K562 (cell line): ENCODE measurements around the gene OR10G3. TPM values are rescaled to one million over a fixed set of nuclear protein-coding genes. Genes with fewer than 3 reads are reported as not detected.
A peak's percentile ranks its signal among the peaks of the same experiment; 100 is the strongest.

Experiments
- ATF1 ChIP-seq, 2 experiments: fragments of 450-650 bp in 1 of 2; IDR thresholded peaks; 2 replicates each; pipeline ENCODE4 v1.6.1; 2016; ENCODE audit warnings: missing compliant biosample characterization in 1 of 2, missing genetic modification characterization in 1 of 2
- BACH1 ChIP-seq: fragments of 200-800 bp; sonication (Bioruptor generic); IDR thresholded peaks from 2 replicates; pipeline ENCODE4 v1.6.1; 2016; ENCODE audit warnings: missing genetic modification characterization, missing compliant biosample characterization
- GABPA ChIP-seq: fragments of 200-800 bp; sonication (Bioruptor generic); conservative IDR thresholded peaks from 2 replicates; pipeline ENCODE4 v1.6.1; 2016; ENCODE audit warnings: low read depth, missing genetic modification characterization, missing compliant biosample characterization
- JUND ChIP-seq, 2 experiments: IDR thresholded peaks; 2 replicates in 1 of 2; 3 replicates in 1 of 2; pipeline ENCODE4 v1.6.1; 2011; ENCODE audit warnings: borderline replicate concordance in 2 of 2, low read depth in 2 of 2, low read length in 2 of 2, improper control_type of control experiment in 1 of 2, missing biosample characterization in 1 of 2, missing genetic modification characterization in 1 of 2, missing genetic modification reagents in 1 of 2
- PHB2 ChIP-seq: fragments of 450-650 bp; IDR thresholded peaks from 2 replicates; pipeline ENCODE4 v1.6.1; 2017; ENCODE audit warnings: low read depth
- PRDM10 ChIP-seq: fragments of 450-650 bp; IDR thresholded peaks from 2 replicates; pipeline ENCODE4 v1.6.1; 2018; ENCODE audit not compliant: partially characterized antibody
- SMARCB1 ChIP-seq: IDR thresholded peaks from 2 replicates; pipeline ENCODE4 v1.6.1; 2011; ENCODE audit warnings: improper control_type of control experiment, low read depth; ENCODE audit not compliant: insufficient read length
- TCFL5 ChIP-seq: fragments of 250-450 bp; sonication (Bioruptor Pico); conservative IDR thresholded peaks from 2 replicates; pipeline ENCODE4 v1.6.1; 2021; ENCODE audit warnings: mild to moderate bottlenecking, moderate library complexity, matching md5 sums
- U2AF2 ChIP-seq: fragments of 200-400 bp; formaldehyde crosslinking; optimal IDR thresholded peaks from 2 replicates; pipeline ENCODE3; 2017; ENCODE audit warnings: low read depth, mild to moderate bottlenecking, low read length
- ZNF175 ChIP-seq: fragments of 200-800 bp; sonication (Bioruptor generic); IDR thresholded peaks from 2 replicates; pipeline ENCODE4 v1.6.1; 2016; ENCODE audit warnings: low read depth, mild to moderate bottlenecking, missing genetic modification characterization, missing compliant biosample characterization
- ZNF449 ChIP-seq: fragments of 250-450 bp; sonication (Bioruptor Pico); IDR thresholded peaks from 2 replicates; pipeline ENCODE4 v1.8.0; 2022; ENCODE audit warnings: moderate library complexity, mild to moderate bottlenecking, inconsistent platforms
- ZNF778 ChIP-seq: fragments of 450-650 bp; formaldehyde crosslinking; IDR thresholded peaks from 2 replicates; pipeline ENCODE4 v1.4.0; 2020; ENCODE audit warnings: mild to moderate bottlenecking, moderate library complexity
- polyA plus RNA-seq, 8 experiments: library from polyadenylated mRNA; depleted of rRNA in 4 of 8; stranded (reverse) in 5 of 8; unstranded in 3 of 8; fragments of >200 nt; fragmentation: Nextera tagmentation in 2 of 8; fragmentation: Illumina TruSeq in 1 of 8; extraction: Ambion mirVana in 2 of 8; extraction: Trizol in 1 of 8; gene quantifications; 2 replicates each; pipeline versions ENCODE4 v1.2.1 to v1.2.3, GENCODE V29; 2011 to 2014; ENCODE audit warnings: inconsistent platforms in 1 of 8, missing spikeins in 1 of 8
- total RNA-seq, 7 experiments: library from RNA; depleted of rRNA in 6 of 7; stranded (reverse); fragments of >200 nt in 6 of 7; fragmentation: Illumina TruSeq in 2 of 7; extraction: Trizol in 2 of 7; gene quantifications; 2 replicates each; pipeline versions ENCODE4 v1.2.1 to v1.2.3, GENCODE V29; 2011 to 2021; ENCODE audit warnings: low replicate concordance in 1 of 7
- TF ChIP-seq, protein P1 (sequence below): fragments of 250-450 bp; sonication (Bioruptor Pico); IDR thresholded peaks from 2 replicates; pipeline ENCODE4 v1.5.0; 2021
- TF ChIP-seq, protein P2 (sequence below): fragments of 450-650 bp; IDR thresholded peaks from one replicate; pipeline ENCODE4 v1.6.1; 2018; ENCODE audit warnings: mild to moderate bottlenecking, moderate library complexity; ENCODE audit not compliant: partially characterized antibody
- TF ChIP-seq, protein P3 (sequence below), 2 experiments: fragments of 200-800 bp in 1 of 2; sonication (Bioruptor generic) in 1 of 2; sonication (generic) in 1 of 2; formaldehyde crosslinking in 1 of 2; IDR thresholded peaks in 1 of 2; conservative IDR thresholded peaks in 1 of 2; 2 replicates each; pipeline versions ENCODE4 v1.5.0 to v1.6.1; 2016 to 2020; ENCODE audit warnings: missing compliant biosample characterization in 1 of 2, missing genetic modification characterization in 1 of 2, missing genetic modification reagents in 1 of 2

OR10G3 gene
- total and polyA plus RNA-seq, 9 of the 15 experiments (the other 6 are each of a cell fraction or from before 2014, with no cell fraction given), result not detected

GRCh38 chr14:21528381-21529348 lies 51.2 kb downstream of the OR10G3 start (continued):
- TF ChIP-seq PHB2 (no peak), BACH1 (tag) (no peak), JUND (IDR thresholded peaks at IDR 0.05; ENCODE audit: borderline replicate concordance, low read depth, low read length) (peak; percentile 75), JUND (tag; IDR thresholded peaks at IDR 0.05; ENCODE audit: borderline replicate concordance, low read depth, low read length) (peak; percentile 63; the same call in 2 of the 3 replicates), ZNF449 (CRISPR knock-in tag) (no peak), U2AF2 (no peak), ZNF175 (CRISPR knock-in tag) (no peak), ATF1 (CRISPR knock-in tag; IDR thresholded peaks at IDR 0.05) (no peak), ATF1 (tag; IDR thresholded peaks at IDR 0.05) (peak; percentile 38; the same call in 1 of the 2 replicates), SMARCB1 (no peak), TCFL5 (CRISPR knock-in tag) (no peak), ZNF778 (CRISPR knock-in tag) (no peak), GABPA (tag) (0 out of 2 replicates have a peak, but pooled peaks have one; percentile 21), PRDM10 (peak; percentile 77)
- TF ChIP-seq, protein P1, sequence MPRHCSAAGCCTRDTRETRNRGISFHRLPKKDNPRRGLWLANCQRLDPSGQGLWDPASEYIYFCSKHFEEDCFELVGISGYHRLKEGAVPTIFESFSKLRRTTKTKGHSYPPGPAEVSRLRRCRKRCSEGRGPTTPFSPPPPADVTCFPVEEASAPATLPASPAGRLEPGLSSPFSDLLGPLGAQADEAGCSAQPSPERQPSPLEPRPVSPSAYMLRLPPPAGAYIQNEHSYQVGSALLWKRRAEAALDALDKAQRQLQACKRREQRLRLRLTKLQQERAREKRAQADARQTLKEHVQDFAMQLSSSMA, result no peak
- TF ChIP-seq, protein P2, sequence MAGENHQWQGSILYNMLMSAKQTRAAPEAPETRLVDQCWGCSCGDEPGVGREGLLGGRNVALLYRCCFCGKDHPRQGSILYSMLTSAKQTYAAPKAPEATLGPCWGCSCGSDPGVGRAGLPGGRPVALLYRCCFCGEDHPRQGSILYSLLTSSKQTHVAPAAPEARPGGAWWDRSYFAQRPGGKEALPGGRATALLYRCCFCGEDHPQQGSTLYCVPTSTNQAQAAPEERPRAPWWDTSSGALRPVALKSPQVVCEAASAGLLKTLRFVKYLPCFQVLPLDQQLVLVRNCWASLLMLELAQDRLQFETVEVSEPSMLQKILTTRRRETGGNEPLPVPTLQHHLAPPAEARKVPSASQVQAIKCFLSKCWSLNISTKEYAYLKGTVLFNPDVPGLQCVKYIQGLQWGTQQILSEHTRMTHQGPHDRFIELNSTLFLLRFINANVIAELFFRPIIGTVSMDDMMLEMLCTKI, result no peak
- TF ChIP-seq, protein P3, sequence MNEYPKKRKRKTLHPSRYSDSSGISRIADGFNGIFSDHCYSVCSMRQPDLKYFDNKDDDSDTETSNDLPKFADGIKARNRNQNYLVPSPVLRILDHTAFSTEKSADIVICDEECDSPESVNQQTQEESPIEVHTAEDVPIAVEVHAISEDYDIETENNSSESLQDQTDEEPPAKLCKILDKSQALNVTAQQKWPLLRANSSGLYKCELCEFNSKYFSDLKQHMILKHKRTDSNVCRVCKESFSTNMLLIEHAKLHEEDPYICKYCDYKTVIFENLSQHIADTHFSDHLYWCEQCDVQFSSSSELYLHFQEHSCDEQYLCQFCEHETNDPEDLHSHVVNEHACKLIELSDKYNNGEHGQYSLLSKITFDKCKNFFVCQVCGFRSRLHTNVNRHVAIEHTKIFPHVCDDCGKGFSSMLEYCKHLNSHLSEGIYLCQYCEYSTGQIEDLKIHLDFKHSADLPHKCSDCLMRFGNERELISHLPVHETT (CRISPR knock-in tag; conservative IDR thresholded peaks at IDR 0.05 in 1 of 2, IDR thresholded peaks at IDR 0.05 in 1 of 2), result no peak
